ENCODE measurements around the gene NOTCH3.

Gene NOTCH3

DNA sequence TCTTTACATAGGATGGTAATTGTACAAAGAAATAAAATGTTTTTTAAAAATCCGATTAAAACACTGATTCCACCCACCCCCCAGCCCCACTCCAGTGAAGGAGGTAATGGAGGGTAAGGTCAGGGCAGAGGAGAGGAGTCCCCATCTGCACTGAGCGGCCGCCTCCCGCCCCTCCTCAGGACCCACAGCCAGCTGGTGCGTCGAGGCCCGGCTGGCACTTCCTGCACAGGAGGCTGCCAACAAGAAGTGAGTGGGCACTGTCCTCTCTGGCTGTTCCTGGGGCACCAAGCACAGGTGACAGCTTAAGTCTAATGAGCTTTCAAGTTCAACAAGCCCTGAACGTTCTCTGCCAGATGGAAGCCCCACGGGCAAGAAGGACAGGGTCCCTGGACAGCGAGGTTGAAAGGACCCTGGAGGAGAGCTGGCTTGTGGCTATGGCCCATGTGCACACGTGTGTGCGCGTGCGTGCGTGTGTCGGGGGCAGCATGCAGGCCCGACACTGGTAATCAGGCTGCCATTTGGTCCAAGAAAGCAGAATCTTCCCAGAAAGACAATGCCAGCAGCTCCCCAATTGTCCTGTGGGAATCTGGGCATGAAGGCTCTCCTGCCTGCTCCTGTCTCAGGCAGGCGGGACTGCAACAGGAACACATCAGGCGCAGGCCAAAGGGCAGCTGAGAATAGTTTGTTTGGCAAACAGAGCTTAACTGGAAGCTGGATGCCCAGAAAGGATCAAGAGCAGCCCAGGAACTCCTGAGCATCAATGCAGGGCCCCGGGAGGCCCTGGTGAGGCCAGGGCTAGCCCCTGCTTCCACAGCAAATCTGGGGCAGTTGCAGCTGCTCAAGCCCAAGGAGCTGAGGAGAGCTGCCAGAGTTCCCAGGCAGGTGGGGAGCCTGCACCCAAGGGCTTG lies 46.6 kb upstream of the NOTCH3 start:
- no peak for DNase-seq (ENCODE audit: low read depth in 2 of 2)
- TF ChIP-seq, protein P1, sequence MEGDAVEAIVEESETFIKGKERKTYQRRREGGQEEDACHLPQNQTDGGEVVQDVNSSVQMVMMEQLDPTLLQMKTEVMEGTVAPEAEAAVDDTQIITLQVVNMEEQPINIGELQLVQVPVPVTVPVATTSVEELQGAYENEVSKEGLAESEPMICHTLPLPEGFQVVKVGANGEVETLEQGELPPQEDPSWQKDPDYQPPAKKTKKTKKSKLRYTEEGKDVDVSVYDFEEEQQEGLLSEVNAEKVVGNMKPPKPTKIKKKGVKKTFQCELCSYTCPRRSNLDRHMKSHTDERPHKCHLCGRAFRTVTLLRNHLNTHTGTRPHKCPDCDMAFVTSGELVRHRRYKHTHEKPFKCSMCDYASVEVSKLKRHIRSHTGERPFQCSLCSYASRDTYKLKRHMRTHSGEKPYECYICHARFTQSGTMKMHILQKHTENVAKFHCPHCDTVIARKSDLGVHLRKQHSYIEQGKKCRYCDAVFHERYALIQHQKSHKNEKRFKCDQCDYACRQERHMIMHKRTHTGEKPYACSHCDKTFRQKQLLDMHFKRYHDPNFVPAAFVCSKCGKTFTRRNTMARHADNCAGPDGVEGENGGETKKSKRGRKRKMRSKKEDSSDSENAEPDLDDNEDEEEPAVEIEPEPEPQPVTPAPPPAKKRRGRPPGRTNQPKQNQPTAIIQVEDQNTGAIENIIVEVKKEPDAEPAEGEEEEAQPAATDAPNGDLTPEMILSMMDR (IDR thresholded peaks at IDR 0.05; ENCODE audit: low read depth, low read length), result no peak
- H3K4me3 ChIP-seq (replicated peaks in 1 of 2; ENCODE audit: low read depth in 2 of 2, low read length in 2 of 2), result no peak overlapping the region

- TF ChIP-seq, protein P1 (IDR thresholded peaks at IDR 0.05; ENCODE audit: low read depth, low read length), result no peak
- DNase-seq (ENCODE audit: low read depth in 2 of 2), result no peak
These were observed 45.3 kb upstream of the NOTCH3 start for GRCh38 chr19:15246198-15246481.

DNA sequence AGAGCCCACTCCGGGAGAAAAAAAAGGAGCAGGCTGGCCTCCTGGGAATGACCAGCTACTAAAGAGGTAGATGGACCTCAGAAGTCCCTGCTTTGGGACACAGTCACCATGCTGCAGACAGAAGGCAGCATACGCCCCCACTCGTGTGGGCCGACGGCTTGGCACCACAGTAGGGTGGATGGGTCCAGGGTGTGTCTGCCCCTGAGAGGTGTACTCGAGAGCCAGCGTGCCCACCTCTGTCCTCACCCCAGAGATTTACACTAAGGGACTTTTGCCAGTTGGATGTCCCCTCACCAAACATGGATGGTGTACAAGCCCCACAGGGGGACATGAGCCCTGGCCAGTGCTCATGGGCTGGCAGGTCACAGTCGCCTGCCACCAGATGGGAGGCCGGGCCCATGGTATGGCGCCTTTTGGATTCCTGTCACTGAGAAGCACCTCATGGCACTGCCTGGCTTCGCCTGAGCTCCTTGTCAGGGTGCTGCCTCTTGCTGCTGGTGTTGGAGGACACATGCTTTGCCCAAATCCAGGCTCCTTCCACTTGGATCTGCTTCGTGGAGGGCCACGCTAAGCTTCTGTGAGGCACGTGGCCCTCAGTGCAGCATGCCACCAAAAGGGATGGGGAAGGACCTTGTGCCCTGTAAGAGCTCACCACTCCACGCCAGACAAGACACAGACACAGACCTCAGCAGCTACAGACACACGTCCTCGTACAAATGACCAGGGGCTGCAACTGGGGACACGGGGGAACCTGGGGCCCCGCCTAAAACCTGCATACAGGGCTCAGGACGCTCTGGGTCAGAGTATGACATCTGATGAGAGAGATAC lies 44.8 kb upstream of the NOTCH3 start:
- DNase-seq (ENCODE audit: low read depth in 2 of 2), result no peak
- TF ChIP-seq, protein P1 (IDR thresholded peaks at IDR 0.05; ENCODE audit: low read depth, low read length), result no peak
- no peak overlapping the region for H3K4me3 ChIP-seq (replicated peaks in 1 of 2; ENCODE audit: low read depth in 2 of 2, low read length in 2 of 2)

More at GRCh38 chr19:15246198-15246481, 45.3 kb upstream of the NOTCH3 start:
- no peak overlapping the region for H3K4me3 ChIP-seq (replicated peaks in 1 of 2; ENCODE audit: low read depth in 2 of 2, low read length in 2 of 2)

DNA sequence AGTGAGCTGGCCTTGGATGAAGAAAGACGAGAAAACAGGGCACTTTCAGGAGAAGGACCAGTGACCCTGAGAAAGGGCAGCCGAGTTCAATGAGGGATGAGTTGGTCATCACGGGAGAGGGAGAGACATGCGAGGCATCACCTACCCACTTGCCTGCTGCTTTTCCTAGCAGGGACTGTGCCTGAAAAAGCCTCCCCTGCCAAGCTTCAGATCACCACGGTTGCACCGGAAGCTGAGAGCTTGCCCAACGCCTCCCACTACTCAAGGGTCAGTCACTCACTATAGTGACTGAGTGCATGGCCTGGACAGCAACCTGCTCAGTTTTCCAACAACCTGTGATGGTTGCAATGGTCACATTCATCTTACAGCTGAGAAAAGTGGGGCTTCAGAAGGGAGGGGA lies 44.0 kb upstream of the NOTCH3 start:
- TF ChIP-seq, protein P1 (IDR thresholded peaks at IDR 0.05; ENCODE audit: low read depth, low read length), result no peak
- DNase-seq (ENCODE audit: low read depth in 2 of 2), result no peak
- H3K4me3 ChIP-seq (replicated peaks in 1 of 2; ENCODE audit: low read depth in 2 of 2, low read length in 2 of 2), result no peak overlapping the region

- no peak for DNase-seq (ENCODE audit: low read depth in 2 of 2)
- TF ChIP-seq, protein P1 (IDR thresholded peaks at IDR 0.05; ENCODE audit: low read depth, low read length), result no peak
- no peak overlapping the region for H3K4me3 ChIP-seq (replicated peaks in 1 of 2; ENCODE audit: low read depth in 2 of 2, low read length in 2 of 2)
These were observed 43.5 kb upstream of the NOTCH3 start for GRCh38 chr19:15244106-15244803.

- DNase-seq (ENCODE audit: low read depth in 2 of 2), result no peak
- TF ChIP-seq, protein P1 (IDR thresholded peaks at IDR 0.05; ENCODE audit: low read depth, low read length), result no peak
These were observed 42.6 kb upstream of the NOTCH3 start for GRCh38 chr19:15243236-15243957.

More at GRCh38 chr19:15243236-15243957, 42.6 kb upstream of the NOTCH3 start:
- no peak overlapping the region for H3K4me3 ChIP-seq (replicated peaks in 1 of 2; ENCODE audit: low read depth in 2 of 2, low read length in 2 of 2)

All from cardiac fibroblast (primary cell).